ENCODE data around the gene ZNF74.
"Not testable (repeated sequence)": the region's sequence is repeated elsewhere in the genome, so short reads cannot be mapped to it uniquely, and the experiment has no call there.

The ZNF74 gene

DNA sequence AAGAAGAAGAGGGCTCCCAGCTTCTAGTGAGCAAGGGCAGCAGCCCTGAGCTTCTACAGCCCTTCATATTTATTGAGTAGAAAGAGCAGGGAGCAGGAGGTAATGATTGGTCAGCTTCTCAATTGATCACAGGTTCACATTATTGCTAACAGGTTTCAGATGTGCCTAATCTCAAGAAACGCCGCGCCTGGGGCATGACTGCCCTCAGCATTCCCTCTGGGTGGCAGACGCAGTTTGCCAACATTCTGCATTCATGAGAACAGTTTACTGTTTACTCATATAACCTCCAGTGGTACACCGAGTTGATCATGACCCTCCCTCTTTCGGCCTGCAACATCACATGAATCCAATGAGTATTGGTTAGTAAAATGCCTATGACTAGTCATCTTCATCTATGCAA lies 4.7 kb upstream of the ZNF74 start:
- peaks cover 4% of the 10 kb centered on the region for H3K4me1 Mint-ChIP-seq (ENCODE audit: low read depth)
- no peak overlapping the region for H3K27ac Mint-ChIP-seq
- no peak overlapping the region for H3K4me3 Mint-ChIP-seq
- H3K27me3 Mint-ChIP-seq = no peaks in the 10 kb centered on the region
- no peaks in the 10 kb centered on the region for H3K9me3 Mint-ChIP-seq (ENCODE audit: low read depth)
- H3K36me3 Mint-ChIP-seq = no peaks in the 10 kb centered on the region

GRCh38 chr22:20390394-20390907 lies 3.5 kb upstream of the ZNF74 start:
- Mint-ChIP-seq H3K27me3 (no peaks in the 10 kb centered on the region), H3K4me1 (ENCODE audit: low read depth) (peaks cover 14% of the 10 kb centered on the region), H3K36me3 (no peaks in the 10 kb centered on the region), H3K9me3 (ENCODE audit: low read depth) (no peaks in the 10 kb centered on the region), H3K27ac (no peak overlapping the region), H3K4me3 (no peak overlapping the region)

DNA sequence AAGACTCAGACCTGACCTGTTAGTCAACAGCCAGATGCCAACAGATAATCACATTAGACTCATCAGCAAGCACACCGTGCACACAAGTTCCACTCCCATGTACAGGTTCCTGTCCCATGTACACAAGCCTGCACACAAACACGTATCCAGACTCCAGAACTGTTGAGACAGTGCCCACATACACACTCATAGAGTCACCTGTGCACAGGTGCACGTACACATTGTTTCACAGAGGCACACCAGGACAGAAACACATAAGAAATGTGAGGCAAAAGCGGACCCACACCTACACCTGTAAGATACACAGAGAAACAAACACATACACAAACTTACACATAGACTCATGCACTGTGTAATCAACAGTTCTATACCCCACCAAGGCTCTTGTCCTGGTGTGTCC lies 2.7 kb upstream of the ZNF74 start:
- Mint-ChIP-seq H3K27me3 (no peaks in the 10 kb centered on the region), H3K9me3 (ENCODE audit: low read depth) (no peaks in the 10 kb centered on the region), H3K4me1 (ENCODE audit: low read depth) (peaks cover 21% of the 10 kb centered on the region), H3K36me3 (no peaks in the 10 kb centered on the region), H3K27ac (no peak overlapping the region), H3K4me3 (no peak overlapping the region)

- not testable (repeated sequence) for H3K27me3 Mint-ChIP-seq; H3K36me3 Mint-ChIP-seq; H3K27ac Mint-ChIP-seq; H3K9me3 Mint-ChIP-seq (ENCODE audit: low read depth)
- peak overlapping the region; percentile 17 for H3K4me3 Mint-ChIP-seq
- H3K4me1 Mint-ChIP-seq (ENCODE audit: low read depth) = peaks cover 31% of the 10 kb centered on the region
Measured at GRCh38 chr22:20392365-20392881, 1.5 kb upstream of the ZNF74 start.

DNA sequence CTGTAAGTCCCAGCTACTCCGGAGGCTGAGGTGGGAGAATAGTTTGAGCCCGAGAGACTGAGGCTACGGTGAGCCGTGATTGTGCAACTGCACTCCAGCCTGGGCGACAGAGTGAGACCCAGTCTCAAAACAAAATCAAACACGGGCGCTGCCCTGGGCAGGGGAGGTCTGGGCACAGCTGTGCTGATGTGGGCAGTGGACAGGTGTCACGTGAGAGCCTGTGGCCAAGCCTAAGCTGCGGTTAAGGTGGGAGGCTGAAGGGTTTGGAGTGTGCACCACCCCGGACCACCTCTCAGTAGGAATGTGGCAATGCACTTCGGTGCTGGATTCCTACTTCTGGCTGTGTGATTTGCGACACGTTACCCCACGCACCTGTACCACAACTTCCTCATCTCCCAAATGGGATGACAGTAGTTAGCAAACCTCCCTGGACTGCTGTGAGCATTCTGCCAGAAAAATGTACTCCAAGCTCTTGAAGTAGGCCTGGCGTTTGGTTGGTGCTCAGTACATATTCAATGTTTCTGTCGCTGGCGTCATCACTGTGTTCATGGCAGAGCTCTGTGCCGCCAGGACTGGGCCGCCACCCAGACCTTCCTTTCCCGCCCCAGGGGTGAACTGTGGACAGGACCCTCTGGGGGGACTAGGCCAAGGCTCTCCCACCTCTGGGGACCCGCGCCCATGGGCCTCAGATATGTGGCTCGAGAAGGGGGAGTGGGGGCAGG lies 807 bp upstream of the ZNF74 start:
- H3K36me3 Mint-ChIP-seq = peaks cover 3% of the 10 kb centered on the region
- H3K4me1 Mint-ChIP-seq (ENCODE audit: low read depth) = peaks cover 34% of the 10 kb centered on the region
- H3K27ac Mint-ChIP-seq = peak overlapping the region; percentile 93

DNA sequence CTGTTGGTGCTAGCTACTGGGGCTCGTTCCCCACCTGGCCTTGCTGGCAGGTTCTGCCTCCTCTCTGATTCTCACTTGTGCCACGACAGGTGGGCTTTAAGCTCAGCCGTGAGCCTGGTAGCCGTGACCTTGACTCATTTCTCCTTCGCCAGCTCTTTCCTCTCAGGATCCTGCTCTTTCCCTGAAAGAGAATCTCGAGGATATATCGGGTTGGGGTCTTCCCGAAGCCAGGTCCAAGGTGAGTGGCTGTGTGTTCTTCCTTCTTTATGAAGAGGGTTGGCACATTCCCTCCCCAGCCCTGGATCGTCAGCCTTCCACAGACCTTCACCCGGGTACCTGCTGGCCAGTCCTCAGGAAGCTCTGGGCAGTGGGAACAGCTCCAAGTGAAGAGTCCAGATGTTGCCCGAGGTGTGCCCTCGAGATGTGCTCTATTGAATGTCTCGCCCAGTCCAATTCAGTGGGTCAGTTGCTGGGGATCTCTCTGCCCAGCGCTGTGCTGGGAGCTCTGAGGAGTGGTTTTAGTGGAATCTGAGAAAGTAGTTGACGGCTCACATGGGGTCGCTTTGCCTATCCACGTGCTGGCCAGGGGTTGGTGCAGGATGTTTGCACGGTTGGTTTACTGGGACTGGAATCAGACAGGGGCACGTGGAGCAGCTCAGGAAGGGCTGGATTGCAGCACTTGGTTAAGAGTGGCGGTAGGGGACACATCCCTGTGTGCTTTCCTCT lies 1.4 kb downstream of the ZNF74 start:
- Mint-ChIP-seq H3K27me3 (no peaks in the 10 kb centered on the region), H3K9me3 (ENCODE audit: low read depth) (no peaks in the 10 kb centered on the region), H3K4me1 (ENCODE audit: low read depth) (peaks cover 37% of the 10 kb centered on the region), H3K4me3 (peak overlapping the region; percentile 90), H3K27ac (peak overlapping the region; percentile 77), H3K36me3 (peaks cover 3% of the 10 kb centered on the region)

More for the DNA sequence above, 807 bp upstream of the ZNF74 start:
- H3K9me3 Mint-ChIP-seq (ENCODE audit: low read depth) = no peaks in the 10 kb centered on the region
- no peaks in the 10 kb centered on the region for H3K27me3 Mint-ChIP-seq
- H3K4me3 Mint-ChIP-seq = peak overlapping the region; percentile 90

DNA sequence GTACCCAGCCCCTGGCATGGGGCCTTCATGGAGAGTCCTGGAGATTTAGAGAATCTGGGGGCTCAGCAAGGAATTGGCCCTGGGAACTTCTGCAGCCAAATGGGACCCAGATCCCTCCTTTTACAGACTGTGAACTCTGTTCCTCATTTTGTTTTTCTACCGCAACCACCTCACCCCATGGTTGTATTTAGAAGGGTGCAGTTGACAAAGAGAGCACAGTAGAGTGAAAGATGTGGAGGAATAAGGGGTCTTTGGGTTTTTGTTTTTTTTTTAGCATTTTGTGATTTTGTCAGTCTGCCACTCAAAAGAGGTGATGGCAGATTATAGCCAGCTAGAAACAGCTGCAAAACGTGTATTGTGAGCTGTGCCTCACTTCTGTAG lies 1.9 kb downstream of the ZNF74 start:
- Mint-ChIP-seq H3K4me3 (peak overlapping the region; percentile 90), H3K27ac (peak overlapping the region; percentile 77), H3K9me3 (ENCODE audit: low read depth) (no peaks in the 10 kb centered on the region), H3K36me3 (peaks cover 3% of the 10 kb centered on the region), H3K27me3 (no peaks in the 10 kb centered on the region), H3K4me1 (ENCODE audit: low read depth) (peaks cover 37% of the 10 kb centered on the region)

DNA sequence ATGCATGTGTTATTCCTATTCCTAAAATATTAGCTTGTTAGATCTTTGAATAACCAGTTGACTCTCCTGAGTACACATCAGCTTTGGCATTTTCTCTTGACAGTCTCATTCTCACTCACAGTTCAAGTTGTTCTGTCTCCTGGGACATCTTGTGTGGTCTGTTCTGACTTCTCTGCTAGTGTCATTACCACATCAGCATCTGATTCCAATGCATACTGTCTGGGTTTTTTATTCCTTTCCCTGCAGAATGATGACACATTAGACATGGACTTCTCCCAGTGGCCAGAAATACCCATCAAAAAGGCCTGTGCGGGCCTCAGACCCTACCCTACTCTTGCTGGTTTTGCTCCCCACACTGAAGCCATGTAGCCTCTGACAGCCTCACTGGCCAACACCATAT lies 2.7 kb downstream of the ZNF74 start:
- Mint-ChIP-seq H3K9me3 (ENCODE audit: low read depth) (no peaks in the 10 kb centered on the region), H3K36me3 (peaks cover 3% of the 10 kb centered on the region), H3K4me3 (peak overlapping the region; percentile 90), H3K27me3 (no peaks in the 10 kb centered on the region), H3K27ac (no peak overlapping the region), H3K4me1 (ENCODE audit: low read depth) (peaks cover 37% of the 10 kb centered on the region)

DNA sequence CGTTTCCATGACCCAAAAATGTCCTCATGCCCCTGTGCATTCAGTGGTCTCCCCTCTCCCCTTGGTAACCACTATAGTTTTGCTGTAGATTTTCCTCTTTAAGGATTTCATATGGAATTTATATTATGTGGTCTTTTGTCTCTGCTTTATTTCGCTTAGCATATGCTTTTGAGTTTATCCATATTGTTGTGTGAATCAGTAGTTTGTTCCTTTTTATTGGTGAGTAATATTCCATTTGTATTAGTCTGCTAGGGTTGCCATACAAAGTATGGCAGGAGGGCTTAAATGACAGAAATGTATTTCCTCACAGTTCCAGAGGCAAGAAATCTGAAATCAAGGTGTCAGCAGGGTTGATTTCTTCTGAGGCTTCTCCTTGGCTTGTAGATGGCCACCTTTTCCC lies 3.5 kb downstream of the ZNF74 start:
- Mint-ChIP-seq H3K27ac (no peak overlapping the region), H3K36me3 (peaks cover 3% of the 10 kb centered on the region)

GRCh38 chr22:20398420-20398819 lies 4.5 kb downstream of the ZNF74 start:
- Mint-ChIP-seq H3K36me3 (peaks cover 7% of the 10 kb centered on the region), H3K9me3 (ENCODE audit: low read depth) (no peaks in the 10 kb centered on the region), H3K27me3 (no peaks in the 10 kb centered on the region), H3K27ac (no peak overlapping the region), H3K4me3 (no peak overlapping the region), H3K4me1 (ENCODE audit: low read depth) (peaks cover 42% of the 10 kb centered on the region)

More for the DNA sequence above, 3.5 kb downstream of the ZNF74 start:
- Mint-ChIP-seq H3K9me3 (ENCODE audit: low read depth) (no peaks in the 10 kb centered on the region), H3K27me3 (no peaks in the 10 kb centered on the region), H3K4me3 (no peak overlapping the region), H3K4me1 (ENCODE audit: low read depth) (peaks cover 37% of the 10 kb centered on the region)

GRCh38 chr22:20399866-20400605 lies 6.1 kb downstream of the ZNF74 start:
- peaks cover 7% of the 10 kb centered on the region for H3K36me3 Mint-ChIP-seq
- H3K27ac Mint-ChIP-seq = no peak overlapping the region
- no peaks in the 10 kb centered on the region for H3K9me3 Mint-ChIP-seq (ENCODE audit: low read depth)
- H3K4me1 Mint-ChIP-seq (ENCODE audit: low read depth) = peaks cover 33% of the 10 kb centered on the region
- no peak overlapping the region for H3K4me3 Mint-ChIP-seq
- H3K27me3 Mint-ChIP-seq = no peaks in the 10 kb centered on the region

GRCh38 chr22:20400606-20401375 lies 6.8 kb downstream of the ZNF74 start:
- no peak overlapping the region for H3K4me3 Mint-ChIP-seq
- H3K27ac Mint-ChIP-seq = no peak overlapping the region
- peaks cover 7% of the 10 kb centered on the region for H3K36me3 Mint-ChIP-seq

GRCh38 chr22:20401376-20402014 lies 7.5 kb downstream of the ZNF74 start:
- H3K27ac Mint-ChIP-seq = no peak overlapping the region
- H3K9me3 Mint-ChIP-seq (ENCODE audit: low read depth) = no peaks in the 10 kb centered on the region
- H3K27me3 Mint-ChIP-seq = no peaks in the 10 kb centered on the region
- peaks cover 7% of the 10 kb centered on the region for H3K36me3 Mint-ChIP-seq
- H3K4me3 Mint-ChIP-seq = no peak overlapping the region
- H3K4me1 Mint-ChIP-seq (ENCODE audit: low read depth) = peaks cover 19% of the 10 kb centered on the region

More at GRCh38 chr22:20400606-20401375, 6.8 kb downstream of the ZNF74 start:
- Mint-ChIP-seq H3K4me1 (ENCODE audit: low read depth) (peaks cover 26% of the 10 kb centered on the region), H3K27me3 (no peaks in the 10 kb centered on the region), H3K9me3 (ENCODE audit: low read depth) (no peaks in the 10 kb centered on the region)
